H1 (cell line): ENCODE results near the gene ZNF101. TPM values are rescaled to one million over a fixed set of nuclear protein-coding genes. Genes with fewer than 3 reads are reported as not detected.

Experiments
- CTCF ChIA-PET: fragments of 300-600 bp; sonication (Branson Sonifier 250); formaldehyde crosslinking; loops from one replicate; lab custom pipeline; 2021; ENCODE audit not compliant: partially characterized antibody; lab: Charles Lee
- POLR2A ChIA-PET: fragments of 300-600 bp; sonication (Branson Sonifier 250); formaldehyde crosslinking; loops from one replicate; lab custom pipeline; 2021; ENCODE audit warnings: inconsistent platforms; ENCODE audit not compliant: partially characterized antibody; lab: Charles Lee
- DNase-seq, 2 experiments: peaks; one replicate each; pipeline versions ENCODE4 v3.0.0 to v3.0.0-alpha.2; 2010 to 2022; ENCODE audit warnings: low spot score in 2 of 2, low read depth in 1 of 2, mixed read lengths in 1 of 2
- FAIRE-seq: peaks from 2 replicates; lab custom pipeline; 2011; peaks lifted over from hg19 to GRCh38; lab: Jason Lieb, UNC
- H2AFZ ChIP-seq: 2 replicates; pipeline ENCODE4 v1.8.1; 2012; ENCODE audit warnings: low read length, inconsistent platforms
- H2AK5ac ChIP-seq: 2 replicates; pipeline ENCODE4 v1.6.1; 2013; ENCODE audit warnings: low read depth, low read length
- H2BK120ac ChIP-seq: replicated peaks from 2 replicates; pipeline ENCODE3; 2013; ENCODE audit warnings: low read depth, low read length, inconsistent platforms
- H2BK12ac ChIP-seq: 2 replicates; pipeline ENCODE4 v1.6.1; 2013; ENCODE audit warnings: low read depth, low read length
- H2BK15ac ChIP-seq: 2 replicates; pipeline ENCODE4 v1.6.1; 2013; ENCODE audit warnings: low read length
- H2BK20ac ChIP-seq: 2 replicates; pipeline ENCODE4 v1.6.1; 2013; ENCODE audit warnings: low read length
- H2BK5ac ChIP-seq: 2 replicates; pipeline ENCODE4 v1.6.1; 2013; ENCODE audit warnings: low read depth, low read length
- H3K14ac ChIP-seq: 2 replicates; pipeline ENCODE4 v1.6.1; 2013; ENCODE audit warnings: inconsistent platforms; ENCODE audit not compliant: insufficient read length
- H3K18ac ChIP-seq: 2 replicates; pipeline ENCODE4 v1.6.1; 2013; ENCODE audit warnings: low read length; ENCODE audit errors: extremely low read depth
- H3K23ac ChIP-seq: 2 replicates; pipeline ENCODE4 v1.6.1; 2013; ENCODE audit warnings: inconsistent platforms; ENCODE audit not compliant: insufficient read length
- H3K23me2 ChIP-seq: 2 replicates; pipeline ENCODE4 v1.6.1; 2013; ENCODE audit warnings: low read depth, low read length
- H3K27ac ChIP-seq: 2 replicates; pipeline ENCODE4 v1.6.1; 2011; ENCODE audit warnings: low read depth, low read length, inconsistent platforms
- H3K27me3 ChIP-seq, 4 experiments: replicated peaks in 1 of 4; 1 replicate in 1 of 4; 2 replicates in 3 of 4; pipeline versions ENCODE4 v1.6.1 to v1.8.1; 2011 to 2013; ENCODE audit warnings: low read length in 3 of 4, mild to moderate bottlenecking in 3 of 4, inconsistent platforms in 2 of 4, mixed read lengths in 2 of 4, moderate library complexity in 1 of 4; ENCODE audit not compliant: control insufficient read depth in 3 of 4, insufficient read depth in 3 of 4; ENCODE audit errors: extremely low read depth in 1 of 4
- H3K36me3 ChIP-seq, 4 experiments: 2 replicates each; pipeline versions ENCODE4 v1.6.1 to v1.8.1; 2011 to 2013; ENCODE audit warnings: mild to moderate bottlenecking in 4 of 4, low read length in 3 of 4, moderate library complexity in 2 of 4, control low read depth in 1 of 4, inconsistent platforms in 1 of 4; ENCODE audit not compliant: insufficient read depth in 4 of 4, control insufficient read depth in 2 of 4
- H3K4ac ChIP-seq: replicated peaks from 2 replicates; pipeline ENCODE3; 2013; ENCODE audit warnings: low read length, low read depth, mixed read lengths, inconsistent platforms; ENCODE audit not compliant: insufficient read length
- H3K4me1 ChIP-seq, 4 experiments: replicated peaks in 1 of 4; 1 replicate in 1 of 4; 2 replicates in 3 of 4; pipeline versions ENCODE4 v1.6.1 to v1.8.1; 2011 to 2013; ENCODE audit warnings: low read length in 3 of 4, inconsistent platforms in 2 of 4, mixed read lengths in 1 of 4; ENCODE audit not compliant: insufficient read depth in 4 of 4, control insufficient read depth in 3 of 4
- H3K4me2 ChIP-seq, 2 experiments: 2 replicates each; pipeline versions ENCODE4 v1.6.1 to v1.8.1; 2011 to 2013; ENCODE audit warnings: low read depth in 2 of 2, low read length in 2 of 2, control low read depth in 1 of 2, inconsistent platforms in 1 of 2, mild to moderate bottlenecking in 1 of 2; ENCODE audit not compliant: insufficient read depth in 1 of 2
- H3K4me3 ChIP-seq, 4 experiments: fragments of 200-600, 300-600 bp in 1 of 4; sonication (generic), shearing (Covaris generic), sonication (Bioruptor Twin) in 1 of 4; 2 replicates each; pipeline versions ENCODE4 v1.5.1 to v1.8.1; 2011 to 2016; ENCODE audit warnings: low read length in 4 of 4, low read depth in 3 of 4, control low read depth in 2 of 4, inconsistent platforms in 2 of 4, mild to moderate bottlenecking in 2 of 4, mixed read lengths in 1 of 4, moderate library complexity in 1 of 4; ENCODE audit not compliant: insufficient read depth in 2 of 4; ENCODE audit errors: extremely low read depth in 1 of 4
- H3K56ac ChIP-seq: replicated peaks from 2 replicates; pipeline ENCODE3; 2013; ENCODE audit warnings: low read depth, mild to moderate bottlenecking, mixed read lengths, low read length, inconsistent platforms; ENCODE audit not compliant: insufficient read length
- H3K79me1 ChIP-seq: 2 replicates; pipeline ENCODE4 v1.6.1; 2013; ENCODE audit warnings: low read depth, low read length, control low read depth
- H3K79me2 ChIP-seq, 2 experiments: 2 replicates each; pipeline versions ENCODE4 v1.6.1 to v1.8.1; 2012 to 2013; ENCODE audit warnings: low read length in 2 of 2, mild to moderate bottlenecking in 2 of 2, inconsistent platforms in 1 of 2; ENCODE audit not compliant: insufficient read depth in 2 of 2, control insufficient read depth in 1 of 2
- H3K9ac ChIP-seq, 4 experiments: replicated peaks in 1 of 4; 1 replicate in 1 of 4; 2 replicates in 3 of 4; pipeline versions ENCODE4 v1.6.1 to v1.8.1; 2011 to 2013; ENCODE audit warnings: low read depth in 3 of 4, low read length in 3 of 4, control low read depth in 2 of 4, mild to moderate bottlenecking in 2 of 4, moderate library complexity in 2 of 4, inconsistent platforms in 1 of 4; ENCODE audit errors: extremely low read depth in 1 of 4
- H3K9me3 ChIP-seq, 2 experiments: 2 replicates each; pipeline versions ENCODE4 v1.6.1 to v1.8.1; 2012 to 2013; ENCODE audit warnings: mild to moderate bottlenecking in 2 of 2, moderate library complexity in 2 of 2, control low read depth in 1 of 2, inconsistent platforms in 1 of 2, low read depth in 1 of 2, low read length in 1 of 2, mixed read lengths in 1 of 2; ENCODE audit not compliant: insufficient read depth in 2 of 2
- H4K20me1 ChIP-seq, 2 experiments: replicated peaks in 1 of 2; 2 replicates each; pipeline versions ENCODE3 to v1.8.1; 2011 to 2013; ENCODE audit warnings: inconsistent platforms in 2 of 2, low read length in 2 of 2, mild to moderate bottlenecking in 1 of 2; ENCODE audit not compliant: insufficient read depth in 2 of 2, control insufficient read depth in 1 of 2
- H4K5ac ChIP-seq: 2 replicates; pipeline ENCODE4 v1.6.1; 2013; ENCODE audit warnings: low read length, low read depth, mixed read lengths, inconsistent platforms; ENCODE audit not compliant: insufficient read length
- H4K8ac ChIP-seq: 2 replicates; pipeline ENCODE4 v1.8.0; 2013; ENCODE audit warnings: mild to moderate bottlenecking, moderate library complexity, low read length, inconsistent platforms; ENCODE audit not compliant: insufficient read depth; ENCODE audit errors: extremely low read depth
- H4K91ac ChIP-seq: replicated peaks from 2 replicates; pipeline ENCODE3; 2013; ENCODE audit warnings: low read length, mixed read lengths, inconsistent platforms; ENCODE audit not compliant: insufficient read length
- EGR1 ChIP-seq: IDR thresholded peaks from 2 replicates; pipeline ENCODE4 v1.6.1; 2011; ENCODE audit warnings: low read depth, low read length, borderline replicate concordance
- KDM1A ChIP-seq: fragments of 200-600, 300-600 bp; sonication (generic); IDR thresholded peaks from 2 replicates; pipeline ENCODE4 v1.7.1; 2016; ENCODE audit warnings: mild to moderate bottlenecking, low read length, borderline replicate concordance
- POLR2A ChIP-seq, 2 experiments: IDR thresholded peaks; 1 replicate in 1 of 2; 2 replicates in 1 of 2; pipeline ENCODE4 v1.6.1; 2011; ENCODE audit warnings: low read depth in 2 of 2, low read length in 2 of 2, mild to moderate bottlenecking in 2 of 2; ENCODE audit errors: control extremely low read depth in 1 of 2
- RAD21 ChIP-seq, 2 experiments: IDR thresholded peaks in 1 of 2; conservative IDR thresholded peaks in 1 of 2; 2 replicates each; pipeline ENCODE4 v1.6.1; 2011; ENCODE audit warnings: low read depth in 2 of 2, low read length in 2 of 2, improper control_type of control experiment in 1 of 2, inconsistent platforms in 1 of 2, mild to moderate bottlenecking in 1 of 2, moderate library complexity in 1 of 2
- SP1 ChIP-seq: IDR thresholded peaks from 2 replicates; pipeline ENCODE4 v1.6.1; 2011; ENCODE audit warnings: low read depth, low read length
- TEAD4 ChIP-seq: IDR thresholded peaks from 2 replicates; pipeline ENCODE4 v1.6.1; 2012; ENCODE audit warnings: low read depth, low read length, inconsistent platforms, mixed read lengths
- WGBS, 2 experiments: shearing (Covaris generic) in 1 of 2; methylation state at CpG; one replicate each; pipeline versions ENCODE4 v1.1.6 to v1.1.7; 2013 to 2015; ENCODE audit warnings: low lambda C conversion rate in 2 of 2, mixed read lengths in 2 of 2, inconsistent platforms in 1 of 2, low coverage in 1 of 2, missing lambda C conversion rate in 1 of 2; ENCODE audit not compliant: insufficient replicate concordance in 2 of 2, insufficient coverage in 1 of 2, insufficient read length in 1 of 2; ENCODE audit errors: extremely low coverage in 1 of 2, missing lambda C conversion rate in 1 of 2; 5-methylcytosine and 5-hydroxymethylcytosine counted together
- polyA plus RNA-seq, 7 experiments: library from polyadenylated mRNA; depleted of rRNA in 3 of 7; stranded (reverse) in 5 of 7; unstranded in 2 of 7; fragments of >200 nt in 5 of 7; fragments of 200-250 nt in 2 of 7; gene quantifications; 1 replicate in 5 of 7; 2 replicates in 1 of 7; 4 replicates in 1 of 7; pipeline versions ENCODE4 v1.2.1 to v1.2.3, GENCODE V29; 2011 to 2013; ENCODE audit warnings: missing spikeins in 2 of 7, mixed read lengths in 2 of 7
- total RNA-seq: library from RNA; stranded (reverse); fragmentation: NEBNext Ultra II Directional; extraction: Animal tissue kit (Norgen Biotek cat#: 25700); gene quantifications from 2 replicates; pipeline ENCODE4 v1.2.1, GENCODE V29; 2021
- TF ChIP-seq, protein P1 (sequence below), 3 experiments: IDR thresholded peaks; 1 replicate in 2 of 3; 2 replicates in 1 of 3; pipeline versions ENCODE4 v1.5.1 to v1.6.1; 2011; ENCODE audit warnings: low read length in 3 of 3, mild to moderate bottlenecking in 3 of 3, inconsistent platforms in 2 of 3, low read depth in 1 of 3, moderate library complexity in 1 of 3; ENCODE audit not compliant: insufficient read depth in 1 of 3; ENCODE audit errors: control extremely low read depth in 1 of 3
- TF ChIP-seq, protein P2 (sequence below): IDR thresholded peaks from 2 replicates; pipeline ENCODE4 v1.6.1; 2012; ENCODE audit warnings: low read length, inconsistent platforms

ZNF101 gene
- total and polyA plus RNA-seq, 2 of the 8 experiments (the other 6 are each of a cell fraction or from before 2014, with no cell fraction given), result 13.0 to 50.9 TPM

DNA sequence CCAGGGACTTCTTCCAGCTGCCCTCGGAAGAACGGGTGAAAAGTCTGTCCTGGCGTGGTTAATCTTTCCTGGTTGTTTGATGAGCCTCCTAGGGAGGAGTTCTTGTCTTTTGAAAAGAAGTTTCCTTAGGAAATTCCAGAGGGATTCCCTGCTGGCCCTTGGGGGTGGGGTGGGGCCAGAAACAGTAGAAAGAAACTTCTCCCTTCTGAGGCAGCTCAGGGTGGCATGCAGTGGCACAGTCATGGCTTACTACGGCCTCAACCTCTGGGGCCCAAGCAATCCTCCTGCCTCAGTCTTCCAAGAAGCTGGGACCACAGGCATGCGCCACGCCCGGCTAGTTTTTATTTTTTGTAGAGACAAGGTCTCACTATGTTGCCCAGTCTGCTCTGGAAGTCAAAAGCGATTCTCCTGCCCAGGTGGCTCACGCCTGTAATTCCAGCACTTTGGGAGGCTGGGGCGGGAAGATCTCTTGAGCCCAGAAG is 1.5 kb downstream of the ZNF101 start:
- POLR2A ChIA-PET, result interaction anchor here (0.6 to 3.9 kb wide), 13 partner anchors 8 to 232 kb away, joined by 3 to 18 read pairs (median 7); partner anchors contain the start of genes LPAR2, ZNF253, ZNF506 and ZNF93
- no peak overlapping the region for H2AFZ ChIP-seq
- no peak overlapping the region for H3K14ac ChIP-seq
- no peak overlapping the region; the same call in 1 of the 2 replicates for H4K8ac ChIP-seq
- peaks cover 2 to 53% of the 10 kb centered on the region in 2 experiments for H3K79me2 ChIP-seq
- H3K9ac ChIP-seq, result peak overlapping the region in 3 of 4 experiments; percentile 74 to 87 (median 86); a peak in 5 of 7 replicates
- H3K27ac ChIP-seq, result no peak overlapping the region; the same call in 1 of the 2 replicates
- H3K4me3 ChIP-seq, result peak overlapping the region; percentile 85 to 96 (median 90)
- no peak overlapping the region for H4K91ac ChIP-seq
- no peak overlapping the region for H2BK120ac ChIP-seq
- H3K27me3 ChIP-seq, result no peaks in the 10 kb centered on the region
- no peak overlapping the region for H2BK15ac ChIP-seq
- no peak overlapping the region for H3K4ac ChIP-seq
- H4K20me1 ChIP-seq, result peaks cover 0 to 5% of the 10 kb centered on the region in 2 experiments
- H3K79me1 ChIP-seq, result 0 out of 2 replicates have a peak, but pooled peaks cover 2% of the 10 kb centered on the region
- H3K9me3 ChIP-seq, result no peaks in the 10 kb centered on the region
- no peak overlapping the region for H4K5ac ChIP-seq
- 39% methylated on average over 10 of the region's 10 CpGs; no CpG with 5 or more reads in 1 of the 2 experiments for WGBS, 2 experiments
- H3K4me2 ChIP-seq, result peak overlapping the region; percentile 75 to 81
- H3K23me2 ChIP-seq, result peaks cover 7% of the 10 kb centered on the region
- peaks cover 0 to 6% (median 2%) of the 10 kb centered on the region in 4 experiments; a peak in 5 of 7 replicates for H3K4me1 ChIP-seq
- no peak overlapping the region for H2BK12ac ChIP-seq
- H3K56ac ChIP-seq, result no peak overlapping the region
- peak overlapping the region; percentile 16; the same call in 1 of the 2 replicates for H2BK5ac ChIP-seq
- CTCF ChIA-PET, result no interaction called here
- FAIRE-seq (no peak), DNase-seq (peak; percentile 34 to 65)
- no peak overlapping the region for H2BK20ac ChIP-seq
- H3K36me3 ChIP-seq, result peaks cover 0 to 13% (median 3%) of the 10 kb centered on the region in 4 experiments; a peak in 2 of 8 replicates
- H2AK5ac ChIP-seq, result no peak overlapping the region
- peak overlapping the region; percentile 60 for H3K18ac ChIP-seq
- H3K23ac ChIP-seq, result no peak overlapping the region
- peak; percentile 67; the same call in 1 of the 2 replicates for TF ChIP-seq KDM1A
- TF ChIP-seq, protein P1, sequence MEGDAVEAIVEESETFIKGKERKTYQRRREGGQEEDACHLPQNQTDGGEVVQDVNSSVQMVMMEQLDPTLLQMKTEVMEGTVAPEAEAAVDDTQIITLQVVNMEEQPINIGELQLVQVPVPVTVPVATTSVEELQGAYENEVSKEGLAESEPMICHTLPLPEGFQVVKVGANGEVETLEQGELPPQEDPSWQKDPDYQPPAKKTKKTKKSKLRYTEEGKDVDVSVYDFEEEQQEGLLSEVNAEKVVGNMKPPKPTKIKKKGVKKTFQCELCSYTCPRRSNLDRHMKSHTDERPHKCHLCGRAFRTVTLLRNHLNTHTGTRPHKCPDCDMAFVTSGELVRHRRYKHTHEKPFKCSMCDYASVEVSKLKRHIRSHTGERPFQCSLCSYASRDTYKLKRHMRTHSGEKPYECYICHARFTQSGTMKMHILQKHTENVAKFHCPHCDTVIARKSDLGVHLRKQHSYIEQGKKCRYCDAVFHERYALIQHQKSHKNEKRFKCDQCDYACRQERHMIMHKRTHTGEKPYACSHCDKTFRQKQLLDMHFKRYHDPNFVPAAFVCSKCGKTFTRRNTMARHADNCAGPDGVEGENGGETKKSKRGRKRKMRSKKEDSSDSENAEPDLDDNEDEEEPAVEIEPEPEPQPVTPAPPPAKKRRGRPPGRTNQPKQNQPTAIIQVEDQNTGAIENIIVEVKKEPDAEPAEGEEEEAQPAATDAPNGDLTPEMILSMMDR (IDR thresholded peaks at IDR 0.05; ENCODE audit: control extremely low read depth in 1 of 3, insufficient read depth in 1 of 3, low read depth in 1 of 3, low read length in 3 of 3), result no peak
- TF ChIP-seq TEAD4, result peak; percentile 88
- TF ChIP-seq POLR2A (IDR thresholded peaks at IDR 0.05; ENCODE audit: control extremely low read depth in 1 of 2, low read depth in 2 of 2, low read length in 2 of 2), result peak in 1 of 2 experiments; percentile 62; a peak in 1 of 3 replicates
- TF ChIP-seq EGR1, result 0 out of 2 replicates have a peak, but pooled peaks have one; percentile 36
- TF ChIP-seq SP1, result peak; percentile 77
- TF ChIP-seq, protein P2, sequence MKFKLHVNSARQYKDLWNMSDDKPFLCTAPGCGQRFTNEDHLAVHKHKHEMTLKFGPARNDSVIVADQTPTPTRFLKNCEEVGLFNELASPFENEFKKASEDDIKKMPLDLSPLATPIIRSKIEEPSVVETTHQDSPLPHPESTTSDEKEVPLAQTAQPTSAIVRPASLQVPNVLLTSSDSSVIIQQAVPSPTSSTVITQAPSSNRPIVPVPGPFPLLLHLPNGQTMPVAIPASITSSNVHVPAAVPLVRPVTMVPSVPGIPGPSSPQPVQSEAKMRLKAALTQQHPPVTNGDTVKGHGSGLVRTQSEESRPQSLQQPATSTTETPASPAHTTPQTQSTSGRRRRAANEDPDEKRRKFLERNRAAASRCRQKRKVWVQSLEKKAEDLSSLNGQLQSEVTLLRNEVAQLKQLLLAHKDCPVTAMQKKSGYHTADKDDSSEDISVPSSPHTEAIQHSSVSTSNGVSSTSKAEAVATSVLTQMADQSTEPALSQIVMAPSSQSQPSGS, result no peak
- peak in 1 of 2 experiments; percentile 13; a peak in 1 of 4 replicates for TF ChIP-seq RAD21 (IDR thresholded peaks at IDR 0.05 in 1 of 2, conservative IDR thresholded peaks at IDR 0.05 in 1 of 2; ENCODE audit: low read depth in 2 of 2, low read length in 2 of 2)
